Activated CD8-positive, alpha-beta T cell treated with anti-CD3 and anti-CD28 coated beads, Interleukin-2, amount 10 ng/mL, durations not matched to agents 7 days and 5 days (primary cell): ENCODE data around the gene TMEM184A. TPM values are rescaled to one million over a fixed set of nuclear protein-coding genes. Genes with fewer than 3 reads are reported as not detected.

Source experiments
- ATAC-seq: fragments of 150-1000 bp; cut with Tn5 transposase; one replicate; pipeline ENCODE4 v1.10.0; 2021; ENCODE audit warnings: moderate library complexity
- CTCF ChIA-PET: fragments of 350-600 bp; sonication (Branson Sonifier 250); formaldehyde crosslinking; loops from one replicate; lab custom pipeline; 2021; ENCODE audit warnings: antibody characterized with exemption; lab: Charles Lee
- POLR2A ChIA-PET: fragments of 350-600 bp; sonication (Branson Sonifier 250); formaldehyde crosslinking; loops from one replicate; lab custom pipeline; 2021; ENCODE audit warnings: antibody characterized with exemption; lab: Charles Lee
- DNase-seq: peaks from one replicate; pipeline ENCODE4 v3.0.0-alpha.2; 2020
- H3K27ac Mint-ChIP-seq: one replicate; pipeline ENCODE4 v1.8.0; 2021; ENCODE audit warnings: mild to moderate bottlenecking, mixed read lengths
- H3K27me3 Mint-ChIP-seq: one replicate; pipeline ENCODE4 v1.8.0; 2021; ENCODE audit warnings: low read depth, mixed read lengths
- H3K36me3 Mint-ChIP-seq: one replicate; pipeline ENCODE4 v1.8.0; 2021; ENCODE audit warnings: low read depth, mixed read lengths
- H3K4me1 Mint-ChIP-seq: one replicate; pipeline ENCODE4 v1.8.0; 2021; ENCODE audit warnings: low read depth, mixed read lengths
- H3K4me3 Mint-ChIP-seq: one replicate; pipeline ENCODE4 v1.8.0; 2021; ENCODE audit warnings: mild to moderate bottlenecking, mixed read lengths
- H3K9me3 Mint-ChIP-seq: one replicate; pipeline ENCODE4 v1.8.0; 2022; ENCODE audit warnings: mixed read lengths; ENCODE audit not compliant: insufficient read depth
- total RNA-seq, 2 experiments: library from RNA; stranded (reverse); gene quantifications; one replicate each; pipeline ENCODE4 v1.2.3, GENCODE V29; 2021

TMEM184A gene
- total RNA-seq, result not detected

DNA sequence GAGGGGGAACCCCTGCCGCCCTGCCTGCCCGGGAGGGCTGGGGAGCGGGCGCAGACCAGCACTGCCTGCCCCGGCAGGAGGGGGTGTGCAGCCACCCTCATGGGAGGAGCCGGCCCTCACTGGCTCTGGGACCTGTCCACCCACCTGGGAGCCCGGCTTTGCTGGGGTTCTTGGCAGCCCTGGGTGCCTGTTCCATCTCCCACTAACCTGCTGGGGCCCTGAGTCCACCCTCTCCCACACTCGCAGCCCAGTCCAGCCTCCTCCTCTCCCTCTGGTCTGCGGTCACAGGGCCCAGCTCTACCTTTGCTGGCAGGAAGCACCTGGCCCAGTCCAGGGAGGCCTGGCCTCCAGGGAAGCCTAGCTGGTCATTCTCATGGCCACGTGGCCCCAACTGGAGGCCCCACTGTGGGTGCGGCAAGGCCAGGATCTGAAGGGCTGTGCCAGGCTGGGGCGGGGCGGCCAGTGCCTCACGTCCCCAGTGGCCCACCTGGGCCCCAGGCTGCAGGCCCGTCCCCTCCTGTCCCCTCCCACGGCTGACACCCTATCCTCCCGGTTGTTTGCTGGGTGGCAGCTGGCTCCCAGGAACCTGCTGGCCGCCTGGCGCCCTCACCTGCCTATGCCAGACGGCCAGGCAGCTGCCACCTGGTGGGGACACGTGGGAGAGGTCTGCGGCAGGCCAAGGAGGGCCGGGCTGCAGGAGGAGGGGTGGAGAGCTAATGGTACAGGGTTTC, at the start of gene TMEM184A:
Gene TMEM184A, minus strand, starts transcription at position 393 of the 731 bp plus-strand sequence. CDS start 721 bp downstream, outside the sequence.
- no peaks in the 10 kb centered on the region for H3K9me3 Mint-ChIP-seq
- H3K27me3 Mint-ChIP-seq, result no peaks in the 10 kb centered on the region
- peak; percentile 57 for DNase-seq
- no peaks in the 10 kb centered on the region for H3K36me3 Mint-ChIP-seq
- peaks cover 5% of the 10 kb centered on the region for H3K4me1 Mint-ChIP-seq
- ATAC-seq, result peak; percentile 78
- POLR2A ChIA-PET, result interaction anchor here (0.6 kb wide), 1 partner anchor 991 kb away, joined by 3 read pairs; no protein-coding TSS in a partner anchor
- CTCF ChIA-PET, result interaction anchor here (0.6 to 0.9 kb wide), 2 partner anchors 10 to 24 kb away, joined by 3 to 4 read pairs; no protein-coding TSS in a partner anchor
- no peak within 1 kb of the TSS for H3K27ac Mint-ChIP-seq
- no peak within 1 kb of the TSS for H3K4me3 Mint-ChIP-seq

- Mint-ChIP-seq H3K4me3 (no peak overlapping the region), H3K27me3 (peaks cover 6% of the 10 kb centered on the region), H3K27ac (no peak overlapping the region), H3K9me3 (no peaks in the 10 kb centered on the region), H3K4me1 (no peaks in the 10 kb centered on the region), H3K36me3 (no peaks in the 10 kb centered on the region)
- POLR2A ChIA-PET, result no interaction called here
- CTCF ChIA-PET, result no interaction called here
- ATAC-seq, result no peak
- no peak for DNase-seq
Observed at GRCh38 chr7:1604383-1604782, 48.4 kb upstream of the TMEM184A start.

DNA sequence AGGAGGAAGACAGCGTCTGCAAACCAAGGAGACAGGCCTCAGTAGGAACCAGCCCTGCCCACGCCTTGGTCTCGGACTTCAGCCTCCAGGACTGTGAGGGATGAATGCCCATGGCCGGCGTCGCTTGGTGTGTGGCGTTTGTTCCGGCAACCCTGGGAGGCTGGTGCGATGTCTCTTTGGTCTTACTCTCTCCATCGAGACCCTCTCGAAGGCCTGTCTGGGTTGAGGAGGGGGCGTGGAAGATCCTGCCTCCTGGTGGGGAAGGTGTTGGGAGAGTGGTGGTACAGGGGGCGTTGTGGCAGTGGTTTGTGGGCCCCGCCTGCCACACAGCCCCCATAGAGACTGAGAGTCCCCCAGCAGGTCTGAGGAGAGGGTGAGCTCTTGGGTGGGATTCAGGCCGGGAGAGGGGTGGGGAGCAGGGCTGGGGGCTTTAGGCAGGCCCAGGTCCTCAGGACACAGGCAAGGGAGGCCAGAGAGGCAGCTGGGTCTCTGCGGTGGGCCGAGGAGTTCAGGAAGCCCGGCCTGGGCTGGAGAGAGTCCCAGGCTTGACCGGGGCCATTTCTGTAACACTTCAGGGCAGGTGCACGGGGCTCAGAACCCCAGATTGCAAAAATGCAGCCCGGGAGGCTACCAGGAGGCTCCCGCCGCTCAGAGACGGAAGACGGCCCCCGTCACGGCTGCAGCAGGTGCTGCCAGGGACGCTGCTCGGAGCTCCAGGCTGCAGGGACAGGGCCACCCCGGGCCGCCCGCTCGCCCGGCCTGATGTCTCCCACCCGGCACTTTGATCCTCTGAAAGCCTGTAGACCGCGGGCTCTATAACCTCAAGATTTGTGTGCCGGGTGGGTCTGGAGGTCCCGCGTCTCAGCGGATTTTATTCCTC, 47.6 kb upstream of the TMEM184A start:
- Mint-ChIP-seq H3K9me3 (no peaks in the 10 kb centered on the region), H3K27ac (no peak overlapping the region)
- CTCF ChIA-PET, result no interaction called here

DNA sequence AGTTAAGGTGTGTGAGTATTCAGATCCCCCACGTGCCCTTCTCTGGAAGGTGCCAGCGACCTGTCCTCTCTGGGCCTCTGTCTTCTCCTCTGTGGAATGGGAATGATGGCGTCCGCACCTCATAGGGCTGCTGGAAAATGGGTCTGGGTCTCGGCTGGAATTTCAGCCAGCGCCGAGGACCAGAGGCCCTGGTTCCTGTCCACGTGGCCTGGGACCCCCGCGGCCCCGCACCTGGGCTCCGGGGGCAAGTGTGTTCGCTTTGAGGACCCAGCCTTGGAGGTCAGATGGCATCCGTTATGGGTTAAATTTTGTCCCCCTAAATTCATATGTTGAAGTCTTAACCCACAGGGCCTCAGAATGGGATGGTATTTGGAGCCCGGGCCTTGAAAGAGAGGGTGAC, 46.4 kb upstream of the TMEM184A start:
- H3K27me3 Mint-ChIP-seq, result peaks cover 6% of the 10 kb centered on the region
- H3K4me1 Mint-ChIP-seq, result no peaks in the 10 kb centered on the region
- H3K27ac Mint-ChIP-seq, result no peak overlapping the region
- CTCF ChIA-PET, result no interaction called here
- POLR2A ChIA-PET, result no interaction called here
- H3K36me3 Mint-ChIP-seq, result no peaks in the 10 kb centered on the region
- no peak overlapping the region for H3K4me3 Mint-ChIP-seq
- no peak for ATAC-seq
- H3K9me3 Mint-ChIP-seq, result no peaks in the 10 kb centered on the region
- DNase-seq, result no peak

More for the DNA sequence above, 47.6 kb upstream of the TMEM184A start:
- DNase-seq (no peak), ATAC-seq (no peak)
- H3K27me3 Mint-ChIP-seq, result peaks cover 6% of the 10 kb centered on the region
- POLR2A ChIA-PET, result no interaction called here
- H3K36me3 Mint-ChIP-seq, result no peaks in the 10 kb centered on the region
- H3K4me3 Mint-ChIP-seq, result no peak overlapping the region
- no peaks in the 10 kb centered on the region for H3K4me1 Mint-ChIP-seq

GRCh38 chr7:1601956-1602355, 46.0 kb upstream of the TMEM184A start:
- peaks cover 4% of the 10 kb centered on the region for H3K27me3 Mint-ChIP-seq
- POLR2A ChIA-PET, result no interaction called here

GRCh38 chr7:1599640-1600395, 43.8 kb upstream of the TMEM184A start:
- DNase-seq (no peak), ATAC-seq (no peak)
- Mint-ChIP-seq H3K27ac (no peak overlapping the region), H3K36me3 (no peaks in the 10 kb centered on the region), H3K4me3 (no peak overlapping the region), H3K4me1 (no peaks in the 10 kb centered on the region), H3K27me3 (no peaks in the 10 kb centered on the region), H3K9me3 (no peaks in the 10 kb centered on the region)
- ChIA-PET POLR2A (interaction anchor here (0.6 kb wide), 1 partner anchor 617 kb away, joined by 4 read pairs; no protein-coding TSS in a partner anchor), CTCF (interaction anchor here (1.2 to 1.5 kb wide), 2 partner anchors 21 to 595 kb away, joined by 3 to 4 read pairs; no protein-coding TSS in a partner anchor)

More at GRCh38 chr7:1601956-1602355, 46.0 kb upstream of the TMEM184A start:
- CTCF ChIA-PET, result no interaction called here
- DNase-seq (no peak), ATAC-seq (no peak)
- H3K27ac Mint-ChIP-seq, result no peak overlapping the region
- no peaks in the 10 kb centered on the region for H3K4me1 Mint-ChIP-seq
- H3K36me3 Mint-ChIP-seq, result no peaks in the 10 kb centered on the region
- H3K4me3 Mint-ChIP-seq, result no peak overlapping the region
- no peaks in the 10 kb centered on the region for H3K9me3 Mint-ChIP-seq

- ATAC-seq, result no peak
- no peak overlapping the region for H3K27ac Mint-ChIP-seq
Observed at GRCh38 chr7:1598961-1599639, 43.1 kb upstream of the TMEM184A start.

DNA sequence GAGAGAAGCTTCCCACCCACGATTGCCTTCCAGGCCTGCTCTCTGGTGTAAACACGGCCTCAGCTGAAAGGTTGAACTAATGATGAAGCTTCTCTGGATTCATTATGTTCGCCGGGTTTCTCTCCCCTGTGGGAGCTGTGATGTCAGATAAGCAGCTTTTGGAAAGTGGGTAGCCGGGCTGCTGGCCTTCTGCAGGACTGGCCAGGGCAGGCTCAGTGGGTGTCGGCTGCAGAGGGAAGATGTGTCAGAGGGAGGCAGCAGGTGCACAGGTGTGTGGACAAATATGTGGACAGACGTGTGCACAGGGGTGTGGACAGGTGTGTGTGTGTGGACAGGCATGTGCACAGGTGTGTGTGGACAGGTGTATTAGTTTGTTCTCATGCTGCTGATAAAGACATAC, 42.3 kb upstream of the TMEM184A start:
- Mint-ChIP-seq H3K4me1 (no peaks in the 10 kb centered on the region), H3K4me3 (no peak overlapping the region), H3K36me3 (no peaks in the 10 kb centered on the region), H3K27me3 (peaks cover 5% of the 10 kb centered on the region), H3K27ac (no peak overlapping the region), H3K9me3 (no peaks in the 10 kb centered on the region)
- CTCF ChIA-PET, result no interaction called here
- DNase-seq, result no peak
- no peak for ATAC-seq
- POLR2A ChIA-PET, result no interaction called here

More at GRCh38 chr7:1598961-1599639, 43.1 kb upstream of the TMEM184A start:
- POLR2A ChIA-PET, result no interaction called here
- CTCF ChIA-PET, result no interaction called here
- no peaks in the 10 kb centered on the region for H3K4me1 Mint-ChIP-seq
- H3K27me3 Mint-ChIP-seq, result peaks cover under 1% of the 10 kb centered on the region
- H3K9me3 Mint-ChIP-seq, result no peaks in the 10 kb centered on the region
- DNase-seq, result no peak
- H3K4me3 Mint-ChIP-seq, result no peak overlapping the region
- no peaks in the 10 kb centered on the region for H3K36me3 Mint-ChIP-seq

GRCh38 chr7:1597791-1598190, 41.8 kb upstream of the TMEM184A start:
- H3K27me3 Mint-ChIP-seq, result peaks cover 8% of the 10 kb centered on the region
- no peak for ATAC-seq
- H3K4me3 Mint-ChIP-seq, result no peak overlapping the region
- ChIA-PET CTCF (no interaction called here), POLR2A (no interaction called here)
- H3K27ac Mint-ChIP-seq, result no peak overlapping the region
- no peaks in the 10 kb centered on the region for H3K36me3 Mint-ChIP-seq
- peaks cover 2% of the 10 kb centered on the region for H3K4me1 Mint-ChIP-seq
- H3K9me3 Mint-ChIP-seq, result no peaks in the 10 kb centered on the region
- DNase-seq, result no peak

GRCh38 chr7:1597066-1597760, 41.2 kb upstream of the TMEM184A start:
- ChIA-PET CTCF (interaction anchor here (1.2 kb wide), 1 partner anchor 18 kb away, joined by 3 read pairs; no protein-coding TSS in a partner anchor), POLR2A (no interaction called here)
- no peaks in the 10 kb centered on the region for H3K9me3 Mint-ChIP-seq
- H3K27me3 Mint-ChIP-seq, result peaks cover 13% of the 10 kb centered on the region
- H3K4me3 Mint-ChIP-seq, result no peak overlapping the region
- no peak overlapping the region for H3K27ac Mint-ChIP-seq
- H3K4me1 Mint-ChIP-seq, result peaks cover 8% of the 10 kb centered on the region
- H3K36me3 Mint-ChIP-seq, result no peaks in the 10 kb centered on the region
- ATAC-seq (no peak), DNase-seq (no peak)
